Adrenal gland (tissue), 12 donors: ENCODE data around the gene DOCK4. TPM values are rescaled to one million over a fixed set of nuclear protein-coding genes. Genes with fewer than 3 reads are reported as not detected.

Source experiments
- DNase-seq, 7 donors: peaks; one replicate each; pipeline ENCODE4 v3.0.0-alpha.2; 2019 to 2020
- H3K27ac ChIP-seq, 5 donors: fragments of 200-600 bp; sonication (generic) in 4 of 5; 1 replicate in 3 of 5; 2 replicates in 2 of 5; pipeline versions ENCODE4 v1.5.1 to v1.8.0; 2016 to 2020; ENCODE audit warnings: mild to moderate bottlenecking in 1 of 5
- H3K27me3 ChIP-seq: fragments of 200-600 bp; 2 replicates; pipeline ENCODE4 v1.8.0; 2021
- H3K36me3 ChIP-seq, 2 donors: fragments of 200-600 bp; replicated peaks in 1 of 2; 1 replicate in 1 of 2; 2 replicates in 1 of 2; pipeline versions ENCODE4 v1.5.1 to v1.8.0; 2018 to 2022
- H3K4me1 ChIP-seq, 2 donors: fragments of 200-600 bp; replicated peaks in 1 of 2; 1 replicate in 1 of 2; 2 replicates in 1 of 2; pipeline versions ENCODE4 v1.5.1 to v1.8.0; 2018 to 2021
- H3K4me3 ChIP-seq, 4 donors: fragments of 200-600 bp; sonication (generic) in 3 of 4; one replicate each; pipeline ENCODE4 v1.5.1; 2016 to 2018
- H3K9me3 ChIP-seq, 3 donors: fragments of 200-600 bp; sonication (generic) in 1 of 3; replicated peaks in 1 of 3; 1 replicate in 2 of 3; 2 replicates in 1 of 3; pipeline versions ENCODE4 v1.5.1 to v1.8.0; 2016 to 2021
- CTCF ChIP-seq, 6 experiments: fragments of 450-650 bp in 4 of 6; fragments of 200-600 bp in 2 of 6; sonication (generic) in 1 of 6; IDR thresholded peaks; 1 replicate in 5 of 6; 2 replicates in 1 of 6; pipeline versions ENCODE4 v1.5.1 to v1.8.0; 2016 to 2021; ENCODE audit warnings: antibody characterized with exemption in 6 of 6, mild to moderate bottlenecking in 2 of 6, moderate library complexity in 1 of 6
- POLR2A ChIP-seq, 2 donors: fragments of 450-650 bp; IDR thresholded peaks; one replicate each; pipeline ENCODE4 v1.6.1; 2017; ENCODE audit warnings: antibody characterized with exemption in 2 of 2, mild to moderate bottlenecking in 2 of 2, moderate library complexity in 1 of 2
- WGBS, 4 donors: extraction: QIAGEN DNeasy Blood & Tissue Kit in 2 of 4; methylation state at CpG; one replicate each; pipeline versions ENCODE4 v1.1.5 to v1.1.7; 2013 to 2017; 5-methylcytosine and 5-hydroxymethylcytosine counted together
- intact Hi-C, 2 donors: fragments of 100-400 bp; cut with DNase I; formaldehyde crosslinking; loops; one replicate each; pipeline versions ENCODE4 v1.14.1 to v1.15.0; 2022 to 2023
- polyA plus RNA-seq, 3 donors: library from polyadenylated mRNA; stranded (reverse); fragments of 200-250 nt in 2 of 3; fragments of 350-450 nt in 1 of 3; fragmentation: Illumina TruSeq in 1 of 3; extraction: RNeasy Lipid Tissue Mini Kit (QIAGEN cat#74804) in 1 of 3; gene quantifications; one replicate each; pipeline ENCODE4 v1.2.3, GENCODE V29; 2013 to 2014
- total RNA-seq, 9 donors: library from RNA; depleted of rRNA in 4 of 9; stranded (reverse); fragments of >200 nt in 4 of 9; fragments of 120-200 nt in 1 of 9; fragmentation: NEBNext Ultra II Directional in 1 of 9; extraction: Animal tissue kit (Norgen Biotek cat#: 25700) in 1 of 9; gene quantifications; one replicate each; pipeline versions ENCODE4 v1.1.0 to v1.2.4, GENCODE V29; 2013 to 2023
- donor health status: healthy with polysubstance abuse.
- donor health status: Bipolar disorder and iron deficiency.
- donor health status: DM: yes; HTN: yes; CAD: no.
- donor health status: DM: no; HTN: no; CAD: no.
- donor health status: DM: no; HTN: no; CAD: no.
- donor health status: DM: yes; HTN: yes; CAD: no.

DOCK4 gene
- total and polyA plus RNA-seq, 12 donors: 6.2 to 37.6 (median 21.1) TPM

- 82 to 95% (median 89%) methylated on average over 4 of the region's 4 CpGs for WGBS, 4 donors
Observed at GRCh38 chr7:111801277-111801676, 404.9 kb downstream of the DOCK4 start.

GRCh38 chr7:111796671-111797070 lies 409.5 kb downstream of the DOCK4 start:
- intact Hi-C loops: no loop called here
- Histone ChIP-seq H3K27me3 (no peaks in the 10 kb centered on the region), H3K36me3 (no peaks in the 10 kb centered on the region), H3K27ac (no peak overlapping the region), H3K4me1 (no peaks in the 10 kb centered on the region), H3K4me3 (no peak overlapping the region), H3K9me3 (peaks cover 0 to 32% (median 9%) of the 10 kb centered on the region in 3 donors)
- WGBS, 4 donors: 81 to 83% (median 83%) methylated on average over 7 of the region's 7 CpGs
- no peak for DNase-seq
- TF ChIP-seq CTCF (IDR thresholded peaks at IDR 0.05): no peak
- TF ChIP-seq POLR2A (IDR thresholded peaks at IDR 0.05): no peak

More at GRCh38 chr7:111801277-111801676, 404.9 kb downstream of the DOCK4 start:
- Histone ChIP-seq H3K27me3 (no peaks in the 10 kb centered on the region), H3K9me3 (peaks cover 0 to 18% (median 9%) of the 10 kb centered on the region in 3 donors), H3K4me1 (no peaks in the 10 kb centered on the region), H3K36me3 (no peaks in the 10 kb centered on the region), H3K27ac (no peak overlapping the region), H3K4me3 (no peak overlapping the region)
- TF ChIP-seq POLR2A (IDR thresholded peaks at IDR 0.05) (no peak), CTCF (IDR thresholded peaks at IDR 0.05) (no peak)
- intact Hi-C loops: no loop called here
- no peak for DNase-seq

GRCh38 chr7:111789870-111790269 lies 416.3 kb downstream of the DOCK4 start:
- Histone ChIP-seq H3K27me3 (no peaks in the 10 kb centered on the region), H3K9me3 (peaks cover 0 to under 1% (median 0%) of the 10 kb centered on the region in 3 donors), H3K4me1 (no peaks in the 10 kb centered on the region), H3K27ac (no peak overlapping the region), H3K4me3 (no peak overlapping the region), H3K36me3 (no peaks in the 10 kb centered on the region)
- no peak for DNase-seq
- TF ChIP-seq POLR2A (IDR thresholded peaks at IDR 0.05) (no peak), CTCF (IDR thresholded peaks at IDR 0.05) (no peak)
- intact Hi-C loops: no loop called here

GRCh38 chr7:111789048-111789320 lies 417.2 kb downstream of the DOCK4 start:
- no peak overlapping the region for H3K4me3 ChIP-seq
- no peaks in the 10 kb centered on the region for H3K36me3 ChIP-seq
- H3K9me3 ChIP-seq: no peaks in the 10 kb centered on the region
- H3K27me3 ChIP-seq: no peaks in the 10 kb centered on the region
- H3K4me1 ChIP-seq: no peaks in the 10 kb centered on the region
- 83 to 88% (median 86%) methylated on average over 1 of the region's 1 CpG for WGBS, 4 donors
- TF ChIP-seq CTCF (IDR thresholded peaks at IDR 0.05) (no peak), POLR2A (IDR thresholded peaks at IDR 0.05) (no peak)
- H3K27ac ChIP-seq: no peak overlapping the region
- DNase-seq: no peak
- intact Hi-C loops: no loop called here
